Stimulated activated CD4-positive, alpha-beta T cell treated with anti-CD3 and anti-CD28 coated beads, Interleukin-1b, Interleukin-23, amount 100 ng/mL, for 4 hours (primary cell): ENCODE measurements around the gene TLR1.

ENCODE experiments used
- DNase-seq, 2 donors: peaks; one replicate each; pipeline ENCODE4 v3.0.0-alpha.2; 2020; ENCODE audit warnings: low read depth in 2 of 2

TLR1 gene, protein sequence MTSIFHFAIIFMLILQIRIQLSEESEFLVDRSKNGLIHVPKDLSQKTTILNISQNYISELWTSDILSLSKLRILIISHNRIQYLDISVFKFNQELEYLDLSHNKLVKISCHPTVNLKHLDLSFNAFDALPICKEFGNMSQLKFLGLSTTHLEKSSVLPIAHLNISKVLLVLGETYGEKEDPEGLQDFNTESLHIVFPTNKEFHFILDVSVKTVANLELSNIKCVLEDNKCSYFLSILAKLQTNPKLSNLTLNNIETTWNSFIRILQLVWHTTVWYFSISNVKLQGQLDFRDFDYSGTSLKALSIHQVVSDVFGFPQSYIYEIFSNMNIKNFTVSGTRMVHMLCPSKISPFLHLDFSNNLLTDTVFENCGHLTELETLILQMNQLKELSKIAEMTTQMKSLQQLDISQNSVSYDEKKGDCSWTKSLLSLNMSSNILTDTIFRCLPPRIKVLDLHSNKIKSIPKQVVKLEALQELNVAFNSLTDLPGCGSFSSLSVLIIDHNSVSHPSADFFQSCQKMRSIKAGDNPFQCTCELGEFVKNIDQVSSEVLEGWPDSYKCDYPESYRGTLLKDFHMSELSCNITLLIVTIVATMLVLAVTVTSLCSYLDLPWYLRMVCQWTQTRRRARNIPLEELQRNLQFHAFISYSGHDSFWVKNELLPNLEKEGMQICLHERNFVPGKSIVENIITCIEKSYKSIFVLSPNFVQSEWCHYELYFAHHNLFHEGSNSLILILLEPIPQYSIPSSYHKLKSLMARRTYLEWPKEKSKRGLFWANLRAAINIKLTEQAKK

GRCh38 chr4:38804654-38805295 lies at the start of gene TLR1:
TLR1 (minus strand) TSS chr4:38804791; CDS start chr4:38798831, 5,960 bp downstream.
- DNase-seq, result no peak

GRCh38 chr4:38846015-38846414 lies 41.4 kb upstream of the TLR1 start:
- DNase-seq, result no peak

- no peak for DNase-seq
Measured at GRCh38 chr4:38842994-38843393, 38.4 kb upstream of the TLR1 start.

- DNase-seq, result no peak
Measured at GRCh38 chr4:38837849-38838248, 33.3 kb upstream of the TLR1 start.

DNA sequence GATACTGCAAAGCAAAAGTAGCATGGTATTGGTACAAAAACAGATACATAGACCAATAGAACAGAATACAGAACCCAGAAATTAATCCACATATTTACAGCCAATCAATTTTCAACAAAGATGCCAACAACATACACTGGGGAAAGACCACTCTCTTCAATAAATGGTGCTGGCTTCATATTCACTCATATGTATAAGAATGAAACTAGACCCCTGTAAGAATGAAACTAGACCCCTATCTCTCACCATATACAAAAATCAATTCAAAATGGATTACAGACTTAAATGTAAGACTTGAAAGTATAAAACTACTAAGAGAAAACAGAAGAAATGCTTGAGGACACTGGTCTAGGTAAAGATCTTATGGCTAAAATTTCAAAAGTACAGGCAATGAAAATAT lies 32.7 kb upstream of the TLR1 start:
- no peak for DNase-seq

GRCh38 chr4:38834570-38834969 lies 30.0 kb upstream of the TLR1 start:
- DNase-seq, result no peak

- no peak for DNase-seq
Measured at GRCh38 chr4:38832624-38833528, 28.3 kb upstream of the TLR1 start.

- DNase-seq, result no peak
Measured at GRCh38 chr4:38832206-38832605, 27.6 kb upstream of the TLR1 start.

- DNase-seq, result no peak
Measured at GRCh38 chr4:38831653-38832052, 27.1 kb upstream of the TLR1 start.

- DNase-seq, result no peak
Measured at GRCh38 chr4:38829237-38829636, 24.6 kb upstream of the TLR1 start.

- no peak for DNase-seq
Measured at GRCh38 chr4:38823766-38824165, 19.2 kb upstream of the TLR1 start.

- no peak for DNase-seq
Measured at GRCh38 chr4:38822748-38823303, 18.2 kb upstream of the TLR1 start.

DNA sequence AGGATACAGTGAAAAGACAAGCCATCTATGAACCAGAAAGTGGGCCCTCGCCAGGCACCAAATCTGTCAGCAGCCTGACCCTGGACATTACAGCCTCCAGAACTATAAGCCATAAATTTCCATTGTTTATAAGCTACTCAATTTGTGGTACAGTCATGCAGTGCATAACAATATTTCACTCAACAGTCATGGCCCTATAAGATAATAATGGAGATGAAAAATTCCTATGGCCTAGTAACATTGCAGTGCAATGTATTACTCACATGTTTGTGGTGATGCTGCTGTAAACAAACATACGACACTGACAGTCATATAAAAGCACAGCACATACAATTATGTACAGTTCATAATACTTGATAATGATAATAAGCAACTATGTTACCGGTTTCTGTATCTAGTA lies 17.1 kb upstream of the TLR1 start:
- DNase-seq, result no peak

DNA sequence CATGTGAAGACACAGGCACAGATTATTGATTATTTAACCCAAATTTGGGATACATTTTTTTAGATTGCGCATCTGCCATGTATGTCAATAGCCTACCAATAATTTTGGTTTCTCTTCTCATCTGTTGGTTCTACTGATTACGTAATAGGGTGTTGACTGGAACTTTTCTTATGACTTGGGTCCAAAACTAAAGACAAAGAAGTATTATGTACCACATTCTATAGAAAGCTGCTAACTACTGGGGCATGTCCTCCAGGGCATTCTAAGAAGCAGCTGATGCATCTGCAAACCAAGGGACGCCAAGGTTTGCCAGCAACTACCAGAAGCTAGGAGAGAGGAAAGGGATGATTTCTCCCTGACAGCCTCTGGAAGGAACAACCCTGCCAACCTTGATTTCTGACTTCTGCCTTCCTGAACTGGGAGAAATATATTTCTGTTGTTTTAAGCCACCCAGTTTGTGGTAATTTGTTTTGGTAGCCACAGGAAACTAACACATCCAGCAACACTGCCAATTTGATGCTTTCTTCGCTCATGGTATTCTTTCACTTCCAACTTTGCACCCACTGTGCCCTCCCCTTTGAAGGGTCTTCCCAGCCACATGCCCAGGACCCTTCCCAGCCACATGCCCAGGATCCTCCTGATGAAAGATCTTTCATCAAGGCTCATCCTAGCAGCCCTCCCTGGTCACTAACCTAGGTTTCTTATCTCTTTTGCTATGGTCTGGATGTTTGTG lies 15.9 kb upstream of the TLR1 start:
- no peak for DNase-seq

- DNase-seq, result no peak
Measured at GRCh38 chr4:38819569-38819968, 15.0 kb upstream of the TLR1 start.

- DNase-seq, result no peak
Measured at GRCh38 chr4:38818441-38818976, 13.9 kb upstream of the TLR1 start.

- no peak for DNase-seq
Measured at GRCh38 chr4:38815885-38816782, 11.5 kb upstream of the TLR1 start.

DNA sequence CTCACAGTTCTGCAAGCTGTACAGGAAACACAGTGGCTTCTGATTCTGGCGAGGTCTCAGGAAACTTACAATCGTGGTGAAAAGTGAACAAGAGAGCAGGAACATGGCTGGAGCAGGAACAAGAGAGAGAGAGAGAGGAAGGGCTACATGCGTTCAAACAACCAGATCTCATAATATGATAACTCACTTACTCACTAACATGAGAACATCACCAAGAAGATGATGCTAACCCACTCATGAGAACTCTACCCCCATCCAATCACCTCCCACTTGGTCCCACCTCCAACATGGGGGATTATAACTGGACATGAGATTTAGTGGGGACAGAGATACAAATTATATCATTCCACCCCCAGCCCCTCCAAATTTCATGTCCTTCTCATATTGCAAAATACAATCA lies 9.8 kb upstream of the TLR1 start:
- DNase-seq, result no peak

DNA sequence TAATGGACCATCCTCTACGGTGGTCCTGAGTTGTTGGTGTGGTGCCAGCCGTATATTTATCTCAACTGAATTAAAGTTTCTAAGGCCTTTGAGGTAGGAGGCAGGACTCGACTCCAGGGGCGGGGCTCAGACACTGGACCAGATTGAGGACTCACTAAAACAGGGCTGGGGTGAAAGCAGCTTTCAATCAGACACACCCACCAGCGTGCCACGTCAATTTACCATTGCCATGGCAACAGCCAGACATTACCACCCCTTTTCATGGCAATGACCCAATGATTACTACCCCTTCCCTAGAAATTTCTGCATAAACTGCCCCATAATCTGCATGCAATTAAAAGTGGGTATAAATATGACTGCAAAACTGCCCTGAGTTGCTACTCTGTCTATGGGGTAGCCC lies 6.7 kb upstream of the TLR1 start:
- DNase-seq, result no peak
